Measurements from ENCODE around the gene ARF3.

The ARF3 gene

GRCh38 chr12:48890657-48891418, 66.4 kb downstream of the ARF3 start:
- Histone ChIP-seq H3K27ac (ENCODE audit: low read depth, low read length, severe bottlenecking) (no peak overlapping the region), H3K4me1 (ENCODE audit: control insufficient read depth, insufficient read depth, low read length, poor library complexity, severe bottlenecking) (no peaks in the 10 kb centered on the region), H3K4me3 (ENCODE audit: extremely low read depth, insufficient read depth, low read length, poor library complexity, severe bottlenecking) (peak overlapping the region; percentile 36), H3K9me3 (ENCODE audit: control insufficient read depth, low read length) (no peaks in the 10 kb centered on the region), H3K36me3 (ENCODE audit: control insufficient read depth, insufficient read depth, low read length) (no peaks in the 10 kb centered on the region)
- 3 to 4% methylated on average over 23 to 26 of the region's 37 CpGs for WGBS, 2 experiments (ENCODE audit: insufficient coverage in 2 of 2)

DNA sequence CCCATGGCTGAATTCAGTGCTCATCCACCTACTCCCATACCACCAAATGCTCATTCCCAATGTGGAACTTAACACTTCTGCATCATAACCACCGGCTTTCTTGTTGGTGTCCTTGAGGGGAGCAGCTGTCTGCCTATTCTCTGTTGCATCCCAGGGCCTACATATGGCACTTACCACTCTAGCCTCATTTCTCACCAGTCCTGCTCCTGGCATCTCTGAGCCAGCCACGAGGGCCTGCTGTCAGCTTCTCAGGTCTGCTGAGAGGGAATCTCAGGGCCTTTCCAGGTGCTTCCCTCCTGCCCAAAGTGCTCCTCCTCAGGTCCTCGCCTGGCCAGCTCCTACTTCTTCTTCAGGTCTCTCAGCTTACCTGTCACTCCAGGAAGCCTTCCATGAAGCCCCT, 67.6 kb downstream of the ARF3 start:
- no peaks in the 10 kb centered on the region for H3K9me3 ChIP-seq (ENCODE audit: control insufficient read depth, low read length)
- no peaks in the 10 kb centered on the region for H3K36me3 ChIP-seq (ENCODE audit: control insufficient read depth, insufficient read depth, low read length)
- no peak overlapping the region for H3K4me3 ChIP-seq (ENCODE audit: extremely low read depth, insufficient read depth, low read length, poor library complexity, severe bottlenecking)
- WGBS, 2 experiments (ENCODE audit: insufficient coverage in 2 of 2) = 93% methylated on average over 2 to 3 of the region's 3 CpGs
- no peaks in the 10 kb centered on the region for H3K4me1 ChIP-seq (ENCODE audit: control insufficient read depth, insufficient read depth, low read length, poor library complexity, severe bottlenecking)
- H3K27ac ChIP-seq (ENCODE audit: low read depth, low read length, severe bottlenecking) = no peak overlapping the region
